Ramos (cell line): ENCODE data around the gene FOSL2.

Experiments used
- in situ Hi-C: fragments of 300-500 bp; cut with MboI; formaldehyde crosslinking; loops from one replicate; pipeline ENCODE4 v1.14.3; 2022; ENCODE audit warnings: low sequenced_read_pairs; ENCODE audit not compliant: unreplicated experiment

FOSL2 gene

GRCh38 chr2:28463211-28463816, 70.7 kb downstream of the FOSL2 start:
- in situ Hi-C loops, result no loop called here

- in situ Hi-C loops, result no loop called here
Measured at GRCh38 chr2:28463893-28464292, 71.2 kb downstream of the FOSL2 start.

GRCh38 chr2:28465148-28465885, 72.7 kb downstream of the FOSL2 start:
- in situ Hi-C loops, result no loop called here
